CD14-positive monocyte (primary cell): ENCODE results near the gene SEZ6L. TPM values are rescaled to one million over a fixed set of nuclear protein-coding genes. Genes with fewer than 3 reads are reported as not detected.

Experiments
- DNase-seq, 3 donors: peaks; one replicate each; pipeline ENCODE4 v3.0.0-alpha.2; 2011 to 2022
- H2AFZ ChIP-seq: 2 replicates; pipeline ENCODE4 v1.6.0; 2012; ENCODE audit warnings: mild to moderate bottlenecking, low read depth, low read length, inconsistent platforms; ENCODE audit not compliant: insufficient read depth, poor library complexity, severe bottlenecking
- H3K27ac ChIP-seq, 2 donors: 1 replicate in 1 of 2; 2 replicates in 1 of 2; pipeline ENCODE4 v1.5.1; 2012 to 2013; ENCODE audit warnings: low read length in 2 of 2, control low read depth in 1 of 2, inconsistent platforms in 1 of 2, low read depth in 1 of 2, mild to moderate bottlenecking in 1 of 2
- H3K27me3 ChIP-seq, 2 donors: one replicate each; pipeline versions ENCODE4 v1.6.0 to v1.6.1; 2011 to 2013; ENCODE audit warnings: low read length in 2 of 2; ENCODE audit not compliant: control insufficient read depth in 2 of 2, insufficient read depth in 2 of 2
- H3K36me3 ChIP-seq, 2 donors: replicated peaks in 1 of 2; 1 replicate in 1 of 2; 2 replicates in 1 of 2; pipeline versions ENCODE4 v1.5.1 to v1.6.1; 2012 to 2013; ENCODE audit warnings: low read length in 2 of 2, control low read depth in 1 of 2, inconsistent platforms in 1 of 2, mild to moderate bottlenecking in 1 of 2; ENCODE audit not compliant: insufficient read depth in 2 of 2, control insufficient read depth in 1 of 2
- H3K4me1 ChIP-seq, 2 donors: 1 replicate in 1 of 2; 2 replicates in 1 of 2; pipeline versions ENCODE4 v1.5.1 to v1.6.1; 2012 to 2013; ENCODE audit warnings: low read length in 2 of 2, control low read depth in 1 of 2, inconsistent platforms in 1 of 2, mild to moderate bottlenecking in 1 of 2, moderate library complexity in 1 of 2; ENCODE audit not compliant: insufficient read depth in 2 of 2, control insufficient read depth in 1 of 2
- H3K4me2 ChIP-seq: replicated peaks from 2 replicates; pipeline ENCODE3; 2012; ENCODE audit warnings: low read length, moderate library complexity, mild to moderate bottlenecking; ENCODE audit not compliant: poor library complexity, severe bottlenecking; ENCODE audit errors: extremely low read depth
- H3K4me3 ChIP-seq, 3 experiments: fragments of 200-600 bp in 1 of 3; sonication (generic) in 1 of 3; replicated peaks in 1 of 3; 1 replicate in 2 of 3; 2 replicates in 1 of 3; pipeline ENCODE4 v1.5.1; 2011 to 2013; ENCODE audit warnings: low read length in 3 of 3, mild to moderate bottlenecking in 3 of 3, control low read depth in 2 of 3, low read depth in 2 of 3, inconsistent platforms in 1 of 3, moderate library complexity in 1 of 3
- H3K79me2 ChIP-seq: 2 replicates; pipeline ENCODE4 v1.6.0; 2012; ENCODE audit warnings: mild to moderate bottlenecking, control low read depth, inconsistent platforms, low read length, moderate library complexity; ENCODE audit not compliant: insufficient read depth
- H3K9ac ChIP-seq: 2 replicates; pipeline ENCODE4 v1.6.0; 2017; ENCODE audit warnings: low read length, mild to moderate bottlenecking; ENCODE audit not compliant: insufficient read depth, poor library complexity, severe bottlenecking
- H3K9me3 ChIP-seq, 2 donors: replicated peaks in 1 of 2; 1 replicate in 1 of 2; 2 replicates in 1 of 2; pipeline versions ENCODE4 v1.5.1 to v1.6.1; 2012 to 2013; ENCODE audit warnings: low read length in 2 of 2, control low read depth in 1 of 2; ENCODE audit not compliant: control insufficient read depth in 1 of 2, insufficient read depth in 1 of 2
- H4K20me1 ChIP-seq: 2 replicates; pipeline ENCODE4 v1.6.0; 2012; ENCODE audit warnings: mild to moderate bottlenecking, low read length, control low read depth, moderate library complexity; ENCODE audit not compliant: insufficient read depth
- H3K27ac Mint-ChIP-seq, 7 donors: one replicate each; pipeline ENCODE4 v1.8.0; 2020; ENCODE audit warnings: mild to moderate bottlenecking in 7 of 7, mixed read lengths in 7 of 7, moderate library complexity in 6 of 7, inconsistent platforms in 2 of 7
- H3K27me3 Mint-ChIP-seq, 3 donors: one replicate each; pipeline ENCODE4 v1.8.0; 2021 to 2022; ENCODE audit warnings: low read depth in 3 of 3, mild to moderate bottlenecking in 3 of 3, mixed read lengths in 3 of 3, moderate library complexity in 3 of 3, inconsistent platforms in 1 of 3
- H3K36me3 Mint-ChIP-seq, 2 donors: one replicate each; pipeline ENCODE4 v1.8.0; 2020; ENCODE audit warnings: mixed read lengths in 2 of 2, inconsistent platforms in 1 of 2, mild to moderate bottlenecking in 1 of 2
- H3K4me1 Mint-ChIP-seq: one replicate; pipeline ENCODE4 v1.8.0; 2020; ENCODE audit warnings: mild to moderate bottlenecking, mixed read lengths
- H3K4me3 Mint-ChIP-seq, 2 donors: one replicate each; pipeline ENCODE4 v1.8.0; 2020; ENCODE audit warnings: mild to moderate bottlenecking in 2 of 2, mixed read lengths in 2 of 2, moderate library complexity in 1 of 2
- H3K9me3 Mint-ChIP-seq, 7 donors: one replicate each; pipeline ENCODE4 v1.8.0; 2020 to 2022; ENCODE audit warnings: mixed read lengths in 7 of 7, mild to moderate bottlenecking in 6 of 7, moderate library complexity in 6 of 7, inconsistent platforms in 2 of 7
- WGBS: methylation state at CpG from one replicate; pipeline ENCODE4 v1.1.5; 2013; ENCODE audit warnings: missing lambda C conversion rate; ENCODE audit not compliant: insufficient coverage; 5-methylcytosine and 5-hydroxymethylcytosine counted together
- intact Hi-C, 2 donors: fragments of 100-400 bp; cut with micrococcal nuclease; formaldehyde crosslinking; loops; one replicate each; pipeline versions ENCODE4 v1.15.0 to v1.15.1; 2023
- polyA plus RNA-seq, 3 donors: library from polyadenylated mRNA; depleted of rRNA in 1 of 3; unstranded in 2 of 3; stranded (reverse) in 1 of 3; fragments of 300-500 nt in 2 of 3; fragments of >200 nt in 1 of 3; fragmentation: Illumina TruSeq in 2 of 3; gene quantifications; 1 replicate in 2 of 3; 2 replicates in 1 of 3; pipeline ENCODE4 v1.2.3, GENCODE V29; 2012 to 2021
- TF ChIP-seq, protein P1 (sequence below): fragments of 200-600 bp; IDR thresholded peaks from one replicate; pipeline ENCODE4 v1.8.0; 2022; ENCODE audit warnings: antibody characterized with exemption, mild to moderate bottlenecking

Gene SEZ6L
- polyA plus RNA-seq, 3 donors = 0.43 to 2.8 (median 0.71) TPM

DNA sequence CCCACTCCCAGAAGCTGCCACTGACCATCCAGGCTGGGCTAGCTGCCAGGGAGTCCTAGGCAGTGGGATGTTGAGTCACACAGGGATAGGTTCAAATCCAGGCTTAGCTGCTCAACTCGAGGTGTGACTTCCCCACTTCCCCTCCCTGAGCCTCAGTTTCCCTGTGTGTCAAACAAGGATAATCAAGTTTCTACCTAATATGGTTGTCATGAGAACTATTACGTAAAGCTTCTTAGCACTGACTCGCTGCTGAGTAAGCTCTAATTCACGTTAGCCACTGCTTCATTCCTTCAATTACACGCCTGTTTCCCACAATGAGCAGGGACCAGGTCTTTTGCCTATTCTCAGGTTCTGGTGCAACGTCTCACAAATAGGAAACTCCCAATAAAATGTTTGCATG, 67.7 kb downstream of the SEZ6L start:
- Histone ChIP-seq H3K9me3 (no peaks in the 10 kb centered on the region), H3K36me3 (no peaks in the 10 kb centered on the region), H2AFZ (no peak overlapping the region), H3K27me3 (no peaks in the 10 kb centered on the region), H3K4me2 (no peak overlapping the region), H3K79me2 (no peaks in the 10 kb centered on the region), H4K20me1 (no peaks in the 10 kb centered on the region), H3K4me1 (no peaks in the 10 kb centered on the region), H3K9ac (no peak overlapping the region), H3K4me3 (no peak overlapping the region), H3K27ac (no peak overlapping the region)
- peaks cover 0 to 2% (median 0%) of the 10 kb centered on the region in 7 donors for H3K9me3 Mint-ChIP-seq
- H3K27me3 Mint-ChIP-seq = peaks cover 3 to 6% (median 4%) of the 10 kb centered on the region in 3 donors
- H3K36me3 Mint-ChIP-seq = no peaks in the 10 kb centered on the region
- TF ChIP-seq, protein P1, sequence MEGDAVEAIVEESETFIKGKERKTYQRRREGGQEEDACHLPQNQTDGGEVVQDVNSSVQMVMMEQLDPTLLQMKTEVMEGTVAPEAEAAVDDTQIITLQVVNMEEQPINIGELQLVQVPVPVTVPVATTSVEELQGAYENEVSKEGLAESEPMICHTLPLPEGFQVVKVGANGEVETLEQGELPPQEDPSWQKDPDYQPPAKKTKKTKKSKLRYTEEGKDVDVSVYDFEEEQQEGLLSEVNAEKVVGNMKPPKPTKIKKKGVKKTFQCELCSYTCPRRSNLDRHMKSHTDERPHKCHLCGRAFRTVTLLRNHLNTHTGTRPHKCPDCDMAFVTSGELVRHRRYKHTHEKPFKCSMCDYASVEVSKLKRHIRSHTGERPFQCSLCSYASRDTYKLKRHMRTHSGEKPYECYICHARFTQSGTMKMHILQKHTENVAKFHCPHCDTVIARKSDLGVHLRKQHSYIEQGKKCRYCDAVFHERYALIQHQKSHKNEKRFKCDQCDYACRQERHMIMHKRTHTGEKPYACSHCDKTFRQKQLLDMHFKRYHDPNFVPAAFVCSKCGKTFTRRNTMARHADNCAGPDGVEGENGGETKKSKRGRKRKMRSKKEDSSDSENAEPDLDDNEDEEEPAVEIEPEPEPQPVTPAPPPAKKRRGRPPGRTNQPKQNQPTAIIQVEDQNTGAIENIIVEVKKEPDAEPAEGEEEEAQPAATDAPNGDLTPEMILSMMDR = no peak
- no peak for DNase-seq
- intact Hi-C loops = no loop called here
- H3K4me3 Mint-ChIP-seq = no peak overlapping the region
- peak overlapping the region in 1 of 7 donors; percentile 6 for H3K27ac Mint-ChIP-seq
- no peaks in the 10 kb centered on the region for H3K4me1 Mint-ChIP-seq
- WGBS = 83% methylated on average over 6 of the region's 6 CpGs

DNA sequence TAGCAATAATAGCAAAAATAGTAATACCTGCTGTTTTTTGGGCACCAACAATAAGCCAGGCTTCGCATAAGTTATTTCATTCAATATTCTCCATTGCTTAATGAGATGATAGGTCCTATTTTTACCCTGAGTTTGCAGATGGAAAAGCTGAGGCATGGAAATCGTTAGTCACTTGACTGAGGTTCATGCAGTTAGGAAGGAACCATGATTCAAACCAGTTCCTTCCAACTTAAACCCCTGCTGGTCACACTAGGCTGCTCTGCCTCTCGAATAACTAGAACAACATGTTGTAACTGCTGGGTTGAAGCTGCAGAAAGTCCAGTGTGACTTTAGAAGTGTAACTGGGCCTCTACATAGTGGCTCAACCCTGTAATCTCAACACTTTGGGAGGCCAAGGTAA, 69.3 kb downstream of the SEZ6L start:
- Mint-ChIP-seq H3K27ac (no peak overlapping the region), H3K4me3 (no peak overlapping the region)
- 40% methylated on average over 1 of the region's 3 CpGs for WGBS

More for the DNA sequence above, 69.3 kb downstream of the SEZ6L start:
- H2AFZ ChIP-seq = no peak overlapping the region
- Mint-ChIP-seq H3K36me3 (no peaks in the 10 kb centered on the region), H3K27me3 (peaks cover 3 to 7% (median 4%) of the 10 kb centered on the region in 3 donors), H3K9me3 (peaks cover 0 to 2% (median 0%) of the 10 kb centered on the region in 7 donors), H3K4me1 (no peaks in the 10 kb centered on the region)
- no peaks in the 10 kb centered on the region for H4K20me1 ChIP-seq
- H3K27me3 ChIP-seq = no peaks in the 10 kb centered on the region
- H3K36me3 ChIP-seq = no peaks in the 10 kb centered on the region
- TF ChIP-seq, protein P1 = no peak
- H3K27ac ChIP-seq = no peak overlapping the region
- no peak for DNase-seq
- no peak overlapping the region for H3K4me2 ChIP-seq
- no peaks in the 10 kb centered on the region for H3K9me3 ChIP-seq
- H3K4me3 ChIP-seq = no peak overlapping the region
- no peaks in the 10 kb centered on the region for H3K4me1 ChIP-seq
- H3K9ac ChIP-seq = no peak overlapping the region
- intact Hi-C loops = no loop called here
- H3K79me2 ChIP-seq = no peaks in the 10 kb centered on the region
